WTC11 (cell line): ENCODE measurements around the gene DCLRE1C.

ENCODE experiments used
- ATF1 ChIP-seq: sonication (generic); formaldehyde crosslinking; IDR thresholded peaks from 2 replicates; pipeline ENCODE4 v1.8.1; 2023; ENCODE audit warnings: mild to moderate bottlenecking, moderate library complexity, missing genetic modification reagents
- ZBTB21 ChIP-seq: sonication (generic); formaldehyde crosslinking; IDR thresholded peaks from 2 replicates; pipeline ENCODE4 v1.8.1; 2023; ENCODE audit warnings: mild to moderate bottlenecking, missing genetic modification reagents, borderline replicate concordance
- TF ChIP-seq, protein P1 (sequence below): fragments of 200-600 bp; IDR thresholded peaks from 2 replicates; pipeline ENCODE4 v1.8.0; 2022; ENCODE audit warnings: antibody characterized with exemption

DNA sequence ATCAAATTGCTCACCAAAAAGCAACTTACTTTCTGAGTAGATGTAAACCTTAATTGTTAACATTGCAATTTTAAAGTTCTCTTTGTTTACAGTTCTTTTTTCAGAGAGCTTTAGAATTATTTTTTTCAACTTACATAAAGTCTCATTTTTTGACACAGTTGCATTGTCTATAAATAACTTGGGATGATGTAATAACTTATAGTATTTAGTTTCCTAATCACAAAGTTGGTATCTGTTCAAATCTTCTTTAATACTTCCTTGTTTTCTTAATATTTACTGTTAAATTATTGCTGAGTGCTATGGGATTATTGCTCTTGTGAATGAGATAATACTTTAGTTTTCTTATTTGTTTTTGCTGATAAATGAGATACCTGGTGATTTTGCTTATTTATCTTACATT lies 94.1 kb downstream of the DCLRE1C start:
- TF ChIP-seq, protein P1, sequence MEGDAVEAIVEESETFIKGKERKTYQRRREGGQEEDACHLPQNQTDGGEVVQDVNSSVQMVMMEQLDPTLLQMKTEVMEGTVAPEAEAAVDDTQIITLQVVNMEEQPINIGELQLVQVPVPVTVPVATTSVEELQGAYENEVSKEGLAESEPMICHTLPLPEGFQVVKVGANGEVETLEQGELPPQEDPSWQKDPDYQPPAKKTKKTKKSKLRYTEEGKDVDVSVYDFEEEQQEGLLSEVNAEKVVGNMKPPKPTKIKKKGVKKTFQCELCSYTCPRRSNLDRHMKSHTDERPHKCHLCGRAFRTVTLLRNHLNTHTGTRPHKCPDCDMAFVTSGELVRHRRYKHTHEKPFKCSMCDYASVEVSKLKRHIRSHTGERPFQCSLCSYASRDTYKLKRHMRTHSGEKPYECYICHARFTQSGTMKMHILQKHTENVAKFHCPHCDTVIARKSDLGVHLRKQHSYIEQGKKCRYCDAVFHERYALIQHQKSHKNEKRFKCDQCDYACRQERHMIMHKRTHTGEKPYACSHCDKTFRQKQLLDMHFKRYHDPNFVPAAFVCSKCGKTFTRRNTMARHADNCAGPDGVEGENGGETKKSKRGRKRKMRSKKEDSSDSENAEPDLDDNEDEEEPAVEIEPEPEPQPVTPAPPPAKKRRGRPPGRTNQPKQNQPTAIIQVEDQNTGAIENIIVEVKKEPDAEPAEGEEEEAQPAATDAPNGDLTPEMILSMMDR = no peak
- TF ChIP-seq ATF1 (CRISPR knock-in tag) (no peak), ZBTB21 (CRISPR knock-in tag) (no peak)
